Stimulated activated effector memory CD8-positive, alpha-beta T cell treated with anti-CD3 and anti-CD28 coated beads, Interleukin-12 subunit alpha, Interleukin-12 subunit beta, amount 100 ng/mL, for 72 hours (primary cell): Measurements from ENCODE around the gene DVL2.

Experiments used
- ATAC-seq: fragments of 150-1000 bp; cut with Tn5 transposase; 2 replicates; pipeline ENCODE4 v1.10.0; 2021
- DNase-seq, 2 donors: peaks; one replicate each; pipeline ENCODE4 v3.0.0; 2021 to 2022; ENCODE audit warnings: low spot score in 2 of 2
- H3K27ac Mint-ChIP-seq: one replicate; pipeline ENCODE4 v1.8.0; 2022; ENCODE audit warnings: mild to moderate bottlenecking, mixed read lengths
- H3K36me3 Mint-ChIP-seq: one replicate; pipeline ENCODE4 v1.8.0; 2022; ENCODE audit warnings: mild to moderate bottlenecking, mixed read lengths
- H3K4me1 Mint-ChIP-seq: one replicate; pipeline ENCODE4 v1.8.0; 2022; ENCODE audit warnings: mixed read lengths
- H3K4me3 Mint-ChIP-seq: one replicate; pipeline ENCODE4 v1.8.0; 2022; ENCODE audit warnings: mild to moderate bottlenecking, mixed read lengths
- H3K9me3 Mint-ChIP-seq: one replicate; pipeline ENCODE4 v1.8.0; 2022; ENCODE audit warnings: mixed read lengths

DVL2 gene

DNA sequence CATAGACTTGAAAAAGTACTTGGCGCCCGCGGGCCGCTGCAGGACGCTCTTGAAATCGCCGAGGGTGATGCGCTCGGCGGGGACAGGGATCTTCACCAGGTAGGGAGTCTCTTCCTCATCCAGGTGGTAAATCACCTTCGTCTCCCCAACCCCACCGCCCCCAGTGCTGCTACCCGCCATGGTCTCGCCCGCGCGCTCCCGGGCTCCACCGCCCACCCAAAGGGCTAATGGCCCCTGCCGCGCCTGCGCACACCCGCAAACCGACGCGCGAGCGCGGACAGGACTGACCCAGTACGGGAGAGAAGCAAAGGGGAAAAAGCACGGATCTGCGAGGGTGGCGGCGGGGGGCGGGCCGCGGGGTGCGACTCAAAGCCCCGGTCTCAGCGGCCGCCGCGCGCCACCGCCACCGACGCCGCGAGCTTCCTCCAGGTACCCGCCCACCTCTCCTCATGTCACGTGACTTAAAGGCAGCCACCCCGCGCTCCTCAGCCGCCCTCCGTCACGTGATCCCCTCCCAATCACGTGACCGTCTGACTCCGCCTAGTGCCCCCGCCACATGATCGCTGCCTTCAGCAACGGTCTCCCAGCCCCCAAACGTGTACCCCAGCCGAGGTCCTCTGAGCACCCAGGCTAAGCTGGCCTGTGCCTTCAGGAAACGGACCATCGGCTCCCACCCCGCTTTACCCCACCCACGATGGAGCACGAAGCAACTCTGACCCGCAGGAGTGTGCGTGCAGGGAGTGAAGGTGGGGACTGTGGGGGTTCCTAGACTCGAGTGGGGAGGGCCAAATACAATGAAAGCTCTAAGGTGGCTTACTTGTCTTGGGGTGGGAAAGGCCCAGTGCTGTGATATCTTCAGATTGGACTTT is at the start of gene DVL2:
DVL2 (minus strand) TSS at position 435 of the 869 bp plus-strand sequence; CDS start at position 180, 255 bp downstream.
- peak; percentile 85 to 98 for DNase-seq
- H3K36me3 Mint-ChIP-seq = peaks cover 80% of the 10 kb centered on the region
- ATAC-seq = peak; percentile 65
- no peaks in the 10 kb centered on the region for H3K9me3 Mint-ChIP-seq
- peak within 1 kb of the TSS; percentile 99 for H3K4me3 Mint-ChIP-seq
- H3K27ac Mint-ChIP-seq = peak within 1 kb of the TSS; percentile 95
- H3K4me1 Mint-ChIP-seq = peaks cover 68% of the 10 kb centered on the region

DNA sequence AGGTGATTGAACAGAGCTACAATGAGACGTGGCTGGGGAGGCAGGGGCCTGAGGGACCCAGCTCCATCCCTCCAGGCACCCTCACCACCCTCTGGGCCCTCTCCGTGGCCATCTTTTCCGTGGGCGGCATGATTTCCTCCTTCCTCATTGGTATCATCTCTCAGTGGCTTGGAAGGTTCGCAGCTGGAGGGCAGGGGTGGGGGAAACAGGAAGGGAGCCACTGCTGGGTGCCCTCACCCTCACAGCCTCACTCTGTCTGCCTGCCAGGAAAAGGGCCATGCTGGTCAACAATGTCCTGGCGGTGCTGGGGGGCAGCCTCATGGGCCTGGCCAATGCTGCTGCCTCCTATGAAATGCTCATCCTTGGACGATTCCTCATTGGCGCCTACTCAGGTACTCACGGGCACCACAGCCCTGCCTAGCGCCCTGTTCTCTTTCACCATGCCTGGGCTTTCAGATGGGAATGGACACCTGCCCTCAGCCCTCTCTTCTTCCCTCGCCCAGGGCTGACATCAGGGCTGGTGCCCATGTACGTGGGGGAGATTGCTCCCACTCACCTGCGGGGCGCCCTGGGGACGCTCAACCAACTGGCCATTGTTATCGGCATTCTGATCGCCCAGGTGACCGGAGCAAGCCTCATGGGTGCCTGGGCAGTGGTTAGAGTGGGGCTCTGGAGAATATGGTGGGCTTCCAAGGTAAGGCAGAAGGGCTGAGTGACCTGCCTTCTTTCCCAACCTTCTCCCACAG is 49.3 kb upstream of the DVL2 start:
- H3K4me3 Mint-ChIP-seq = peak overlapping the region; percentile 76
- H3K9me3 Mint-ChIP-seq = no peaks in the 10 kb centered on the region
- DNase-seq (no peak), ATAC-seq (no peak)
- no peaks in the 10 kb centered on the region for H3K36me3 Mint-ChIP-seq
- no peak overlapping the region for H3K27ac Mint-ChIP-seq
- peaks cover 26% of the 10 kb centered on the region for H3K4me1 Mint-ChIP-seq

- Mint-ChIP-seq H3K4me3 (peak overlapping the region; percentile 76), H3K27ac (no peak overlapping the region), H3K36me3 (no peaks in the 10 kb centered on the region), H3K9me3 (no peaks in the 10 kb centered on the region), H3K4me1 (peaks cover 26% of the 10 kb centered on the region)
- ATAC-seq = no peak
- DNase-seq = no peak
Measured at GRCh38 chr17:7282752-7283321, 48.5 kb upstream of the DVL2 start.

- H3K36me3 Mint-ChIP-seq = no peaks in the 10 kb centered on the region
- H3K9me3 Mint-ChIP-seq = no peaks in the 10 kb centered on the region
- no peak for ATAC-seq
- H3K4me1 Mint-ChIP-seq = peaks cover 26% of the 10 kb centered on the region
- no peak overlapping the region for H3K27ac Mint-ChIP-seq
- H3K4me3 Mint-ChIP-seq = peak overlapping the region; percentile 76
- DNase-seq = no peak
Measured at GRCh38 chr17:7281953-7282751, 47.8 kb upstream of the DVL2 start.

- DNase-seq (peak; percentile 73 to 90), ATAC-seq (peak; percentile 88)
- H3K27ac Mint-ChIP-seq = no peak within 1 kb of the TSS
- H3K9me3 Mint-ChIP-seq = no peaks in the 10 kb centered on the region
- H3K36me3 Mint-ChIP-seq = no peaks in the 10 kb centered on the region
- H3K4me1 Mint-ChIP-seq = peaks cover 26% of the 10 kb centered on the region
- H3K4me3 Mint-ChIP-seq = peak within 1 kb of the TSS; percentile 76
Measured at GRCh38 chr17:7281074-7281952, 47.0 kb upstream of the DVL2 start, which contains the start of gene SLC2A4. TSS of gene SLC2A4 (plus strand) at chr17:7281718. CDS start at chr17:7281935, 217 bp downstream.

DNA sequence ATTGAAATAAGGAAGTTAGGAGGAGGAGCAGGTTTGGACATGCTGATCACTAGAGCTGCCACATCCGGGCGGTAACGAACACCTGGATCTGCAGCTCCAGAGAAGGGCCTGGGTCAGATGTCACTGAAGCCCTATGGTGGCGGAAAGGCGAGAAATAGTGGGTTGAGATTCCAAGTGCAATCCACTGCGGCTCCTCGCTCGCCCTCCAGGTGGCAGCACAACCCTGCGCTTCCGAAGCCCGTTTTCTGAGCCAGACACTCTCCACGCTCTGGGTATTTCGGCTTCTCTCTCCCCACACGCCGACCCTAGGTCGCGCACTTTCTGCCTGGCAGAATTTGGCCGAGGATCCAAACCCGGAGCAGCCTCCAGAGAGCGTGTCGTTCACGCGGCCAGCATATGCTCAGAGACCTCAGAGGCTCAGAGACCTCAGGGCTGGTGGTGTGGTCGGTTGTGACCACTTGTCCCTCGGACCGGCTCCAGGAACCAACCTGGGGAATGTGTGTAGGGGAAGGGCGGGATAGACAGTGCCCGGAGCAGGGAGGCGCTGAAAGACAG is 46.3 kb upstream of the DVL2 start:
- DNase-seq (peak in 1 of 2 donors; percentile 92), ATAC-seq (peak; percentile 71)
- H3K36me3 Mint-ChIP-seq = no peaks in the 10 kb centered on the region
- peak overlapping the region; percentile 76 for H3K4me3 Mint-ChIP-seq
- H3K27ac Mint-ChIP-seq = no peak overlapping the region
- peaks cover 26% of the 10 kb centered on the region for H3K4me1 Mint-ChIP-seq
- H3K9me3 Mint-ChIP-seq = no peaks in the 10 kb centered on the region

DNA sequence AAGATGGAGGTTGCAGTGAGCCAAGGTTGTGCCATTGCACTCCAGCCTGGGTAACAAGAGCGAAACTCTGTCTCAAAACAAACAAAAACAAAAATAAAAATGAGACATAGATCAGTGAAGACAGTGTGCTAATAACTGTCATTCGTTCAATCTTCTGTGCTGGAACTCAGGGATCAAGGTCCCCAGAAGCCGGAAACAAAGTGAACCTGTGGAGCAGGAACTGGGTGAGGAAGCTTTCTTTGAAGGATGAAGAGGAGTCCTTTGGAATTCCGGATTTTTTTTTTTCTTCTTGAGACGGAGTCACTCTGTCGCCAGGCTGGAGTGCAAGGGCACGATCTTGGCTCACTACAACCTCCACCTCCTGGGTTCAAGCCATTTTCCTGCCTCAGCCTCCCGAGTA is 45.1 kb upstream of the DVL2 start:
- no peak for ATAC-seq
- peaks cover 26% of the 10 kb centered on the region for H3K4me1 Mint-ChIP-seq
- DNase-seq = no peak
- peak overlapping the region; percentile 76 for H3K4me3 Mint-ChIP-seq
- H3K27ac Mint-ChIP-seq = no peak overlapping the region
- H3K9me3 Mint-ChIP-seq = no peaks in the 10 kb centered on the region
- H3K36me3 Mint-ChIP-seq = no peaks in the 10 kb centered on the region

DNA sequence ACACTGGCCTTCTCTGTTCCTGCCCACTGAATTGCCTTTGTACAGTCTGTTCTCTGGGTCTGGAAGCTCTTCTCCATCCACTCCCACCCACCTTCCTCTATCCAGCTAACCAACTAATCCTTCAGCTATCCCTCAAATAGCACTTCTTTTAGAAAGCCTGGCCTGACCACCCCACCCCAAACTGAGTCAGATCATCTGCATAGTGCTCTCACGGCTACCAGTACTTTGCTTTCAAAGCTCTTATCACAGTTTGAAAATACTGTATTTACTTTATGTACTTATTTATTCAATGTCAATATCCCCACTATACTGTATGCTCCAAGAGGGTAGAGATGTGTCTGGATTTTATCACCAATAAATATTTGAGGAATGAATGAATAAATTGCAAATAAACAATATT is 32.5 kb upstream of the DVL2 start:
- Mint-ChIP-seq H3K9me3 (no peaks in the 10 kb centered on the region), H3K36me3 (peaks cover 14% of the 10 kb centered on the region), H3K4me3 (no peak overlapping the region), H3K27ac (no peak overlapping the region), H3K4me1 (peaks cover 23% of the 10 kb centered on the region)
- no peak for ATAC-seq
- no peak for DNase-seq

DNA sequence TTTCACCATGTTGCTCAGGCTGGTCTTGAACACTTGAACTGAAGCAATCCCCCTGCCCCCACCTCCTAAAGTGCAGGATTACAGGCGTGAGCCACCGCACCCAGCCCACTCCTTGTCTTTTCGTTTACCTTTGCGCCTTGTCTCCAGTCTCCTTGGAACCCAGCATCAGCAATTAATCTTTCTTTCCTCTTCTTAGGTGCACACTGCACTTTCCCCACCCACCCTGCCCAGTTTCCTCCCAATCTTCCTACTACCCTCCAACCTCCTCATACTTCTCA is 29.4 kb upstream of the DVL2 start:
- no peak for DNase-seq
- peaks cover 26% of the 10 kb centered on the region for H3K4me1 Mint-ChIP-seq
- no peak for ATAC-seq
- H3K27ac Mint-ChIP-seq = peak overlapping the region; percentile 85
- H3K36me3 Mint-ChIP-seq = peaks cover 31% of the 10 kb centered on the region
- peak overlapping the region; percentile 75 for H3K4me3 Mint-ChIP-seq
- no peaks in the 10 kb centered on the region for H3K9me3 Mint-ChIP-seq

DNA sequence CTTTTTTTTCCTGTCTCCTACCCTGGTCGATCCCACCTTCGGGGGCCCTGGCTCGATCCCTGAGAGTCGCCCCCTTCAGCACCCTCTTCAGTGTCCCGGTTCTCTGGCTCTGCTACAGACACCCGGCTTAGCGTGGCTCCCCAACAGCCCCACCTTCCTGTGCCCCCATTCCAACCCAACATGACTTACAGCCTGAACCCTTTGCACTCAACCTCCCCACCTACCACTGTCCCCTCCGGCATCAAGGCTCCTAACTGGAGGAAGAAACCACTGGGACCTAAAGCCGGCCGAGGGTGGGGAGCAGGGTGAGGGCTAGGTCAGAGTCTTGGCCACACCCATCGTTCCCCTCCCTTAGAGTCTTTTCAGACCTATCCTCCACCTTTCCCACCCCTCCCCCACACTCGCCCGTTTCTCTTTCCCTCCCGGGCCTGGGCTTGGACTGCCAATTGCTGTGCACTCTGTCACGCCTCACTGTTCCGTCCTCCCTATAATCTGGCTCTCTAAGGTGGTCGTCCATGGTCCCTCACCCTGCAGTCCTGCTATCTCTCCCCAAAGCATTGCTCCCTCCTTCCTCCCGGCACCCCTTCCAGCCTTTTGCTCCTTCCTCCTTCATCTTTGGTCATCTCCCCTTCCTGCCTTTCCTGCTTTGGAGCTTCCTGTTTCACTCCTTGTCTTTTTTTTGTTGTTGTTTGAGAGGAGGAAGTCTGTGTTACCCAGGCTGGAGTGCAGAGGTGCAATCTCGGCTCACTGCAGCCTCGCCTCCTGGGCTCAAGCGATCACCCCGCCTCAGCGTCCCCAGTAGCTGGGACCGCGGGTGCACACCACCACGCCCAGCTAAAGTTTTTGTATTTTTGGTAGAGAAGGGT is 28.9 kb upstream of the DVL2 start:
- Mint-ChIP-seq H3K9me3 (no peaks in the 10 kb centered on the region), H3K4me1 (peaks cover 26% of the 10 kb centered on the region), H3K36me3 (peaks cover 37% of the 10 kb centered on the region), H3K27ac (peak overlapping the region; percentile 85), H3K4me3 (peak overlapping the region; percentile 75)
- DNase-seq (no peak), ATAC-seq (peak; percentile 22)

GRCh38 chr17:7262192-7262934 is 28.0 kb upstream of the DVL2 start, which contains the start of gene CLDN7:
TSS of gene CLDN7 (minus strand) at chr17:7262478. CDS start at chr17:7262043, 435 bp downstream.
- Mint-ChIP-seq H3K36me3 (peaks cover 45% of the 10 kb centered on the region), H3K4me1 (peaks cover 26% of the 10 kb centered on the region), H3K9me3 (no peaks in the 10 kb centered on the region), H3K4me3 (peak within 1 kb of the TSS; percentile 75), H3K27ac (peak within 1 kb of the TSS; percentile 85)
- DNase-seq (no peak), ATAC-seq (no peak)

DNA sequence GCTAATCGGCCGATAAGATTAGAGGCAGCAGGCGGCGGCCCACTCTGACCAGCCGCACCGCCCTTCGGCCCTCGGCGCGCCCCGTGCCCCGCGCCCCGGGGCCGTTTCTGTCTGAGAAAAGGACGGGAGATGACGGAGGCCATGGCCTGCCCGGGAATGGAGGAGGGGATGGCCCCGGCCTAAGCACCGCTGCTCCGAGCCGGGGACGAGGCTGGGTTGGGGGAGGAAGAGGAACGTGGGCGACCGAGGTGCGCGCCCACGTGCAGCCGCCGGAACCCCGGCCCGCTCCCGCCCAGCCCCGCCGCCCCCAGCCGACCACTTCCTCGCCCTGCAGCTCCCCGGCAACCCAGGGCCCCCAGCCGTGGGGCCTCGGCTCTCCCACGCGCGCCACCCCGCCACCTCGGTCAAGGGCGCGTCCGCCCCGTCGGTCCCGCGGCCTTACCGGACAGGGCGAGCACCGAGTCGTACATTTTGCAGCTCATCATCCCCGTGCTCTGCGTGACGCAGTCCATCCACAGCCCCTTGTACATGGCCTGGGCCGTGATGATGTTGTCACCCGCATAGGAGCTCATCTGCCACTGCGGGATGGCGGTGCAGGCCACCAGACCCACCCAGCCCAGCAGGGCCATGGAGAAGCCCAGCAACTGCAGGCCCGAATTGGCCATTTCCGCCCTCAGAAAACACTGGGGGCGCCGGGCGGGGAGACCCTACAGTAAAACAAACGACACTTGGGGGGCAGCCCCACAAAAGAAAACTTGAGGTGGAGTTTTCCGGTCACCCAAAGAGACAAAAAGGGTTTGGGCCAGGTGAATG is 27.3 kb upstream of the DVL2 start:
- no peak for DNase-seq
- peak overlapping the region; percentile 50 for H3K27ac Mint-ChIP-seq

More for the DNA sequence above, 27.3 kb upstream of the DVL2 start:
- peak overlapping the region; percentile 75 for H3K4me3 Mint-ChIP-seq
- peaks cover 31% of the 10 kb centered on the region for H3K4me1 Mint-ChIP-seq
- ATAC-seq = peak; percentile 60
- H3K36me3 Mint-ChIP-seq = peaks cover 53% of the 10 kb centered on the region
- H3K9me3 Mint-ChIP-seq = no peaks in the 10 kb centered on the region
